Right kidney (tissue), 1 donor: ENCODE results near the gene FAM13A.

Source experiments
- DNase-seq: peaks from one replicate; pipeline ENCODE4 v3.0.0-alpha.2; 2016

Gene FAM13A

GRCh38 chr4:88810325-88810724 is 246.7 kb downstream of the FAM13A start:
- DNase-seq: no peak

GRCh38 chr4:88809576-88810219 is 247.3 kb downstream of the FAM13A start:
- DNase-seq: no peak

DNA sequence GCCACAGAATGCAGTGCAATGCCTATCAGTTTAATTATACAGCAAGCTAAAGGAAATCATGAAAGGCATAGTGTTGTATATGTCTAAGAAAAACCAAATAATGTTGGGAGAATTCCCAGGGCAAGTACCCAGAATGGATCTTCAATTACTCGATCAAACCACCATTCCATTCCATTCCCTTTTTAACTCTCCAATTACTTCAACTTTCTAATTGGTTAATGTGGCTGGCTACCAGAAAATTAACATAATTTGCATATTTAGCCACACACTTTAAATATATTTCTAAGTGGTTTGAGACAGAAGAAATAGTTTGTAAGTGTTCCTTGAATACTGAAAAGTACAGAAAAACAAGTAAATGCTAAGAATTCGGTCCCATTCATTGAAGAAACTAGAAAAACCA is 247.9 kb downstream of the FAM13A start:
- no peak for DNase-seq

DNA sequence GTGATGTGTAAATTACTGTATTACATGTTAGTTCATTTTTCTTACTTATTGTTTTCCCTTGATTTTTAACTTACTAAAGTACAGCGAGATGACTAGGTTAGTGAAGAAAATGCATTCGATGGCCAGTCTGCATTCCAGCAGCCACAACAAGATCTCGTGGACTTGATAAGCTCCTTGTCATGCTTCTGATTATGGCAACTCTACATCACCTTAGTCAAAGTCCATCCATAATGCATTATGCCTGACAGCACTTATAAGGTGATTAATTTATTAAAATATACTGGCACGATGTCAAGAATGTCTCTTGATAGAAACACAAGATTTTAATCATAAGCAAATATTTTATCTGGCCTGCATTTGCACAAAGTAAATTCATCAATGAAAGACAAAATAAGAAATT is 249.5 kb downstream of the FAM13A start:
- no peak for DNase-seq

GRCh38 chr4:88804234-88804633 is 252.8 kb downstream of the FAM13A start:
- DNase-seq: no peak

- DNase-seq: no peak
Measured at GRCh38 chr4:88803600-88804096, 253.3 kb downstream of the FAM13A start.

DNA sequence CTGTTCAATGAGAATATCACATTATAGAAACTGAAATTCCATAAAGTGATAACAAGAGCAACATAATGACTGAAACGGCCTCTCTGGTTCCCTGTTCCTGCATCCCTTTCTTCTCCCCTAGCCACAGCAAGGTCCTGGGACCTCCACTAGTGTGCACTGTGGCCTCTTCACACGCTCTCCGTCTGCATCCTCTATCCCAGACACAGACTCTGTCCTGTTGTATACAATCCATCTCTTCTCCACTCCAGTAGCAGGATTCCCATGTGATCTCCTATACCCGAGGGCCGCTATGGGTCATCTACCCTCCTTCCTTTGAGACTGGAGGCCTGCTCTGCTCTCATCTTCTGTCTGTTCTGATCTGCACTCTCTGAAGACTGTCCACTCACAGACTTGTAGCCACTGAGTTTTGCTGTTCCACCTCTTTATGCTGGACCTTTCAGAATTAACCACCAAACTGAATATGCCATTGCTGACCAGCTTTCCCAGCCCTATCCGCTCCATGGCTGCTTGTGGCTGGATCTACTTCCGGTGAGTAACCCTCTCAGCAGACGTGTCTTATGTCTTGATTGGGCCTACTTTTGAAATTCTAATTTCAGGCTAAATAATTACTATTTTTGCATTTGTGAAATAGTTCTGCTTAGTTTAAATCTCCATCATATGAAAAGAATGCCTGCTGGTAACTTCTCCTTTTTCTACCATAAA is 254.2 kb downstream of the FAM13A start:
- DNase-seq: no peak

- no peak for DNase-seq
Measured at GRCh38 chr4:88802138-88802537, 254.8 kb downstream of the FAM13A start.

- no peak for DNase-seq
Measured at GRCh38 chr4:88799900-88800299, 257.1 kb downstream of the FAM13A start.

DNA sequence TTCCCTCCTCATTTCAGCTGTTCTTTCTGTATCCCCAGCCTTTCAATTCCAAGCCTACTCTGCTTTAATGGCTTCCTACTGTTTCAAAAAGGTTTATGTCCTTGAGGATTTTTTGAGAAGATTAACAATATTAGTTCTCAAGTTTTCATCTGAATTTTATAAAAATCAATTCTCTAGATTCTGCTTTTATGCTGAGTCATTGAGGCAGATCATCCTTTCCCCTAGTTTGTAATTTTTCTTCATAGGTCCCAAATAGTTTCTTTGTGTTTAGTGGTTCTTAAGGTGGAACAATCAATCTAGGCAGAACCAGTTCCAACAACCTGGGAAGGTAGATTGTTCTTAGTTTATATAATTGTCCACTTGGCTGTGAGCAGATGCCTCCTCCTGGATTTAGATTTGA is 259.3 kb downstream of the FAM13A start:
- no peak for DNase-seq

DNA sequence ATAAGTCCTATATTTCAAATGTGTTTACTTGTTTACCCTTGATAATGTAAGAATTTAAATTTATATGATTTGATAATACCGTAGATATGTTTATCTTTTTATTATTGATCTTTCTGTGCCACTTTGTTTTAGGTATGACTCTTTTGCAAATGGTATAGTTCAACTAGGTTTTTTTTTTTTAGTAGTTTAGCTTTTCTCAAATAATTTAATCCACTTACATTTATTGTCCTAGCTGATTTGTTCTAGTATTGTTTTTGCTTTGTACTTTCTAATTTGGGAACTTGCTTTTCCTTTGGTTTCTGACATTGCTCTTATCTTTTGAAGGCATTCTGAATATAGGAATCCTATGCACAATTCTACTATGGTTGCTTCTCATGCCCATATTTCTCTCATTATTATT is 260.4 kb downstream of the FAM13A start:
- DNase-seq: no peak

DNA sequence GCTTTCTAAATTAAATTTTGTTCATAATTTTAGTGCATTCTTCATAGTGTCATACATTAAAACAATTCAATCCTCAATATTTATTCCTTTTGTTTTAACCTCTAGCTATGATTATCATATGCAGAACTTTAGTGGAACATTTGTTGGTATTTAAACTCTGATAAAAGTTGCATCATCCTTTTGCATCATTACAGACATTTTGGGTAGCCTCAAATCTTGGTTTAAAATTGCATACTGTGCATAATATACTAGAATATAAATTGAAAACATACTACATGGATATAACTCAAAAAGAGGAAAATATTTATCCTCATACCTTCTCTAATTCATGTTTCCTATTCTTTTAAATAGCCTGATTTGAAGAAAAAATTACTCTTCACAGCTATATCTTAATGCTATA is 262.0 kb downstream of the FAM13A start:
- DNase-seq: no peak

DNA sequence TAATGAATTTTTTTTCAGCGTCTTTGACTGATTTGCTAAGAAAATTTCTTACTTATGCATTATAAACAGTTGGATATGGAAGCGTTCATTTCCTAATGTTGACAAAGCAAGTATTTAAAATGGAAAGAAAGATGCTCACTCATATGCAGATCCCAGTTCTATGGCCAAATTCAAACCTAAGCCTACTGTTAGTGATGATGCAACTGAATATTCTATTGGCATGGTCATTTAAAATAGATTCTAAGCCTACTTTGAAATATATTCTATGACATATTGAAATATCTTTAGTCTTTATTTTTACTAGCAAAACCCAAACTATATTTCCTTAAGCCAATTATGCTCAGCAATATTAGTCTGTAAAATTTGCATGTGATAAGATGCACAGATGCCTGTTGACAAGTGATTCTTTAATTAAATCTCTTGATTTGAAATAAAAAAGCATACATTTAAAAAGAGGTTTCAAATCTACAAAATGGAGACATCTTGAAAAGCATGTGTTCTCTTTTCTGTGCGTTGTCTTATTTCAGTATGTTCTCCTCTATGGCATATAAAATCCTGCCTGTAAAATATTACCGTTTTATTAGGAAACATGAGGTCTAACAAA is 262.8 kb downstream of the FAM13A start:
- DNase-seq: no peak

- no peak for DNase-seq
Measured at GRCh38 chr4:88793475-88793874, 263.5 kb downstream of the FAM13A start.

GRCh38 chr4:88792821-88793220 is 264.2 kb downstream of the FAM13A start:
- DNase-seq: no peak

- no peak for DNase-seq
Measured at GRCh38 chr4:88792268-88792781, 264.7 kb downstream of the FAM13A start.

DNA sequence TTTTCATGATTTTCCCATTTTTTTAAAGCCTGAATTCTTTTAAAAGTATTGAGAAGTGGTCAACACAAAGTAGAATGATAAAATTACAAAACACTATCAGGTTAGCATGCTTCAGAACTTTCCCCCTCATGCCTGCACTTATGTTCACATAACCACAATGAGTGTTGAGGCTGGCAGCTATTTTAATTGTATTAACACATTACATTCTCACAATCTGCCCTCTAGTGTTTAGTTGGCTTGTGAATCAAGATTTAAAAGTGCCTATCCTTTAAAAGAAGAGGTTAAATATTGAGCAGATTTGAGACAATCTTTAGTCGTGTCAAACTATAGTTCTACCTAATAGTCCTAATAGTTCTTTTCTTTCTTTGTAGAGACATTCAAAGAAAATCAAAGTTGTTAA is 265.7 kb downstream of the FAM13A start:
- no peak for DNase-seq

DNA sequence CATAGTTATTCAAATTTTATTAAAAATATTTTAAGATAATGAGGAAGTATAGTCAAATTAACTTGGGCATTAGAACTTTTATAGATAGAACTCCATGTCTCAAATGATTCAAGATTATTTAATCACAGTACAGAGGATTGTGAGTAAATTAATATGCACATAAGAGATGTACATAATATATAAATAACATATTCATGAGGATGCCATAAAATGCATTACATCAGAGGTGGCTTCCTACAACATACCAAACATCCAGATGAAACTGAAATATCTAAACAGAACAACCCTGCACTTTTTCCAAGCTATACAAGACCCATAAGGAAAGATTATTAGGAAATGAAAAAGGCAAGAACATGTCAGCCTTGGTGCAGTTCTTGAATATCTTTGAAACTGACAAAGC is 268.1 kb downstream of the FAM13A start:
- no peak for DNase-seq

DNA sequence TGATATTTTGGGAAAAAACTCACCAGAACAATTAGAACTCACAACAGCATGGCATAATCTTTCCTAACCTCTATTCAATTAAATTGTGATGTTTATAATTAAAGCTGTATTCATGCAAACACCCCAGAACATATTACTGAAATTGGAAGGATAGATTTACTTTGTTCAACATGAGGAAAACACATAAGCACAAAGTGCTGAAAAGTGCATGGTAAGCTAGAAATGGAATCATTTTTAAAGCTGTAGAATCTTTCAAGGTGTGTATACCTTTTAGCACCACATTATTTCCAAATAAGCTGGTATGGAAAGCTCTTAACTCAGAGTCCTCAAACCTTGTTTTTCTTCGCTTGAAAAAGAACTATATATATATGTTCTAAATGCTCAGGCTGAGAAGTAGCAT is 268.6 kb downstream of the FAM13A start:
- DNase-seq: no peak

GRCh38 chr4:88786011-88786410 is 271.0 kb downstream of the FAM13A start:
- no peak for DNase-seq

DNA sequence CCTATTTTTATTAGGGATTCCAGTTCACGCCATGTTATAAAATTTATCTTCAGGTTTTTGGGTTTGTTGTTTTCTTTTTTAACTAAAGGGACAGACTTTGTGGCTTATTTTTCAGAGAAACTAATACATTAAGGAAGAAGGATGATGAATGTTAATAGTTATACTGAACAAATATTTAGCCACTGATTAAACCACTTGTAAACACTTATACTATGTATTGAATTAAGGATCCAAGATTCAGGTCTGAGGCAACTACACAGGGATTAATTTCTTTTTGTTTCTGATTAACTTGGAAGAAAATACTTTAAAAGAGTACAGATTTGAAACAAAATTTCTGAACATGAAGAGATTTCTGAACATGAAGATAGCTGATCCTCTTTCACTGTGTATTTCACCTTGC is 276.6 kb downstream of the FAM13A start:
- DNase-seq: no peak

DNA sequence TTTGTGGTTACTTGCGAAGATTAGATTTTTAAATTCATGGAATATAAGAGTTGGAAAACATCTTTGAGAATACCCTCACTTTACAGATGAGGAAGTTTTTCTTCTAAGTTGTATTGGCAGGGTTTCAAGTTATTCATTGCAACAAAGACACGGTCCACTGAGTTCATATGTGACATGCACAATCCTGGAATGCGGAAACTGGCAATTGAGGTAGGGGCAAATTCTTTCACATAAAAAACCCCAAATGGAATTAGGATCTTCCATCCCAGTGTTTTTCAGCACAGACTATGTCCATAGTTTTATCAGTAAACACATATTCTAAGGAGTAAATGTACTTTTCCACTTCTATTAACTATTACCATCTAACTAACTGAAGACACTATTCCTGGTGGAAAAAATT is 277.6 kb downstream of the FAM13A start:
- DNase-seq: no peak

DNA sequence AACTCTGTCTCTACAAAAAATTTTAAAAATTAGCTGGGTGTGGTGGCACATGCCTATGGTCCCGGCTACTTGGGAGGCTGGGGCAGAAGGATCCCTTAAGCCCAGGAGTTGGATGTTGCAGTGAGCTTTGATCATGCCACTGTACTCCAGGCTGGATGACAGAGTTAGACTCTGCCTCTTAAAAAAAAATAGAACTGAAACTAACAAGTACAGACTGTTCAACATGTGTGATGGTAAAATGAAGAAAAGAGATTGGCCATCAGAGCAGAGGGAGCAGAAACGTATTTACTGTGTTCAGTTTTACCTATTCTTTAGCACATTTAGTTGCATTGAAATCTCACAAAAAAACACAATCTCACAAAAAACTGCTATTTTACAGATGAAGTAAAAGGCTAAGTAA is 281.5 kb downstream of the FAM13A start:
- no peak for DNase-seq

GRCh38 chr4:88775026-88775425 is 282.0 kb downstream of the FAM13A start:
- no peak for DNase-seq
